WTC11 (cell line): ENCODE data around the gene TNS3. TPM values are rescaled to one million over a fixed set of nuclear protein-coding genes. Genes with fewer than 3 reads are reported as not detected.

Source experiments
- ATAC-seq: fragments of 200-7000 bp; cut with Tn5 transposase; 2 replicates; pipeline ENCODE4 v1.10.0; 2021; ENCODE audit warnings: mild to moderate bottlenecking, moderate library complexity
- CTCF ChIA-PET: fragments of 300-600 bp; sonication (Branson Sonifier 250); formaldehyde crosslinking; loops from one replicate; lab custom pipeline; 2021; ENCODE audit warnings: antibody characterized with exemption; lab: Charles Lee
- POLR2A ChIA-PET: fragments of 350-600 bp; sonication (Branson Sonifier 250); formaldehyde crosslinking; loops from one replicate; lab custom pipeline; 2021; ENCODE audit warnings: antibody characterized with exemption; lab: Charles Lee
- DNase-seq: peaks from one replicate; pipeline ENCODE4 v3.0.0; 2021; ENCODE audit warnings: low spot score
- H3K27ac Mint-ChIP-seq: 2 replicates; pipeline ENCODE4 v1.8.0; 2021; ENCODE audit warnings: mixed read lengths
- H3K27me3 Mint-ChIP-seq: 2 replicates; pipeline ENCODE4 v1.8.0; 2021; ENCODE audit warnings: low read depth, mild to moderate bottlenecking, moderate library complexity, mixed read lengths
- H3K36me3 Mint-ChIP-seq: 2 replicates; pipeline ENCODE4 v1.8.0; 2021; ENCODE audit warnings: mixed read lengths
- H3K4me1 Mint-ChIP-seq: 2 replicates; pipeline ENCODE4 v1.8.0; 2022; ENCODE audit warnings: mixed read lengths
- H3K4me3 Mint-ChIP-seq: 2 replicates; pipeline ENCODE4 v1.8.0; 2021; ENCODE audit warnings: mild to moderate bottlenecking, moderate library complexity, mixed read lengths
- H3K9me3 Mint-ChIP-seq: 2 replicates; pipeline ENCODE4 v1.8.0; 2021; ENCODE audit warnings: mixed read lengths
- CBFB ChIP-seq: sonication (generic); formaldehyde crosslinking; IDR thresholded peaks from 2 replicates; pipeline ENCODE4 v1.8.1; 2022; ENCODE audit warnings: mild to moderate bottlenecking, low read depth, missing genetic modification reagents
- ESRRA ChIP-seq: sonication (generic); formaldehyde crosslinking; IDR thresholded peaks from 2 replicates; pipeline ENCODE4 v1.8.1; 2022; ENCODE audit warnings: mild to moderate bottlenecking, missing genetic modification reagents, borderline replicate concordance
- FOXJ3 ChIP-seq: sonication (generic); formaldehyde crosslinking; IDR thresholded peaks from 2 replicates; pipeline ENCODE4 v1.9.0; 2021; ENCODE audit warnings: missing genetic modification reagents, mild to moderate bottlenecking, borderline replicate concordance
- FOXP1 ChIP-seq: sonication (generic); formaldehyde crosslinking; IDR thresholded peaks from 2 replicates; pipeline ENCODE4 v1.8.0; 2022; ENCODE audit warnings: missing genetic modification reagents, mild to moderate bottlenecking, moderate library complexity, borderline replicate concordance
- KAT7 ChIP-seq: sonication (generic); formaldehyde crosslinking; IDR thresholded peaks from 2 replicates; pipeline ENCODE4 v1.8.1; 2023; ENCODE audit warnings: missing genetic modification reagents, mild to moderate bottlenecking, borderline replicate concordance
- MXD4 ChIP-seq: fragments of 250-450 bp; sonication (Bioruptor Pico); IDR thresholded peaks from 2 replicates; pipeline ENCODE4 v1.8.0; 2021; ENCODE audit warnings: mild to moderate bottlenecking, moderate library complexity, borderline replicate concordance
- NFE2L1 ChIP-seq: sonication (generic); formaldehyde crosslinking; IDR thresholded peaks from 2 replicates; pipeline ENCODE4 v1.8.1; 2023; ENCODE audit warnings: missing genetic modification reagents
- NR1H2 ChIP-seq: sonication (generic); formaldehyde crosslinking; IDR thresholded peaks from 2 replicates; pipeline ENCODE4 v1.9.0; 2021; ENCODE audit warnings: mild to moderate bottlenecking, moderate library complexity, missing genetic modification reagents
- SMAD4 ChIP-seq: sonication (generic); formaldehyde crosslinking; IDR thresholded peaks from 2 replicates; pipeline ENCODE4 v1.8.0; 2022; ENCODE audit warnings: mild to moderate bottlenecking, missing genetic modification reagents
- SP1 ChIP-seq: sonication (generic); formaldehyde crosslinking; conservative IDR thresholded peaks from 2 replicates; pipeline ENCODE4 v1.8.1; 2022; ENCODE audit warnings: missing genetic modification reagents
- TEAD1 ChIP-seq: sonication (generic); formaldehyde crosslinking; IDR thresholded peaks from 2 replicates; pipeline ENCODE4 v1.8.0; 2022; ENCODE audit warnings: mild to moderate bottlenecking, missing genetic modification reagents
- total RNA-seq: library from RNA; stranded (reverse); gene quantifications from 3 replicates; pipeline ENCODE4 v1.2.3, GENCODE V29; 2021
- TF ChIP-seq, protein P1 (sequence below): sonication (generic); formaldehyde crosslinking; IDR thresholded peaks from 2 replicates; pipeline ENCODE4 v1.8.0; 2022; ENCODE audit warnings: mild to moderate bottlenecking, missing genetic modification reagents
- TF ChIP-seq, protein P2 (sequence below): sonication (generic); formaldehyde crosslinking; IDR thresholded peaks from 2 replicates; pipeline ENCODE4 v1.8.1; 2022; ENCODE audit warnings: low read depth, missing genetic modification reagents, borderline replicate concordance
- TF ChIP-seq, protein P3 (sequence below): fragments of 250-450 bp; sonication (Bioruptor Pico); IDR thresholded peaks from 2 replicates; pipeline ENCODE4 v1.8.0; 2021; ENCODE audit warnings: mild to moderate bottlenecking
- TF ChIP-seq, protein P4 (sequence below): fragments of 250-450 bp; sonication (Bioruptor Pico); conservative IDR thresholded peaks from 2 replicates; pipeline ENCODE4 v1.9.0; 2021; ENCODE audit warnings: mild to moderate bottlenecking
- TF ChIP-seq, protein P5 (sequence below): sonication (generic); formaldehyde crosslinking; IDR thresholded peaks from 2 replicates; pipeline ENCODE4 v1.8.1; 2023; ENCODE audit warnings: mild to moderate bottlenecking, missing genetic modification reagents
- TF ChIP-seq, protein P6 (sequence below): sonication (generic); formaldehyde crosslinking; IDR thresholded peaks from 2 replicates; pipeline ENCODE4 v1.8.0; 2022; ENCODE audit warnings: mild to moderate bottlenecking, missing genetic modification reagents
- TF ChIP-seq, protein P7 (sequence below): fragments of 250-450 bp; sonication (Bioruptor Pico); IDR thresholded peaks from 2 replicates; pipeline ENCODE4 v1.9.0; 2021; ENCODE audit warnings: moderate library complexity, mild to moderate bottlenecking, inconsistent platforms, borderline replicate concordance

TNS3 gene
- total RNA-seq, 1 experiment from 2014 or later, result 37.7 TPM

DNA sequence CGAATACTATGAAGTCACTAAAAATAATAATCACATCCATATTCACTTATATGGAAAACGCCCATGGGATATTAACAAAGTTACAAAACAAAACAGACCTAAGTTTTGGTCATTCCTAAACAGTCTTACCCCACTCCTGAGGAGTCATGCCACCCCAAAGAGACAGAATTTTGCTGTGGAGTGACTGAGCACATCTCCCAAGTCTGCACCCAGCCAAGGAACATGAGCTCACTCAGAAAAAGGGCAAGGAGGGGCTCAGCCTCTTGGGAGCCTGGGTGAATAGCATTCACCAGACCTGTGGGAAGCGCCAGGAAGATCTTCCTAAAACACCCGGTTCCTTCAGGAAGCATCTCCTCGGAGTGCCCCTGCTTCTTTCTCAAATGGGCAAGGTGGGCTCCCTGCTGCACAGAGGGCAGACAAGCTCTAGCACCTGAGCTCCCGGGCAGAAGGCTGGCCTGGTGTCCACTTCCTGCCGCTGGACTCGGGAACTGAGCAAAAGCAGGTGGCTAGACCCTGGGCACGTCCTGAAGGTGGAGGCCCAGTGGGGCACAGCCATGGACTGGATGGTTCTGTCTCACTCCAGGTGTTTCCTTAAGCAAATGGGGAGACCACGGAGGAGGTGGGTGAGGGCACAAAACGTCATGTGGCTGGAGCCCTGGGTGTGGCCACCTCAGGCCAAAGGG lies 31.0 kb downstream of the TNS3 start (continued):
- TF ChIP-seq CBFB (CRISPR knock-in tag), result no peak
- TF ChIP-seq, all 79 proteins: peak for 0

DNA sequence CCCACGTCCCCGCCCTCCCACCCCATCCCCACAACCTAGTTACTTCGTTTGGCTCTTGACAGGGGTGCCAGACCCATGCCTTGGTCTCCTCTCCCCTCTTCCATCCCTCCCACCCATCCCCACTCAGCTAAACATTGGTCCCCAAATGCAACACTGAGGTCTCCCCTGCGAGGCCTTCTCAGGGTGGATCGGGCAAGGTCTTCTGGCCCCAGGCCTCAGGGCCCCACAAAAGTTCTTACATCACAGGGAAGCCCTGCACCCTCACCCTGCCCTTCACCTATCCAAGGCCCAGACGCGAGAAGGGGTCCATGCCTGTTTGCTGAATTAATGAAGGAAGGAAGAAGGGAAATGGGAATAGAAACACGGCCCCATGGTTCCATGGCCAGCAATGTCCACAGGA lies 32.0 kb downstream of the TNS3 start:
- H3K9me3 Mint-ChIP-seq, result peaks cover 10% of the 10 kb centered on the region
- peaks cover 11% of the 10 kb centered on the region for H3K36me3 Mint-ChIP-seq
- no peak overlapping the region for H3K27ac Mint-ChIP-seq
- DNase-seq (no peak), ATAC-seq (no peak)
- peaks cover 34% of the 10 kb centered on the region for H3K4me1 Mint-ChIP-seq
- ChIA-PET CTCF (no interaction called here), POLR2A (no interaction called here)
- no peak for TF ChIP-seq MXD4 (CRISPR knock-in tag)
- TF ChIP-seq, protein P1, sequence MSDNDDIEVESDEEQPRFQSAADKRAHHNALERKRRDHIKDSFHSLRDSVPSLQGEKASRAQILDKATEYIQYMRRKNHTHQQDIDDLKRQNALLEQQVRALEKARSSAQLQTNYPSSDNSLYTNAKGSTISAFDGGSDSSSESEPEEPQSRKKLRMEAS (CRISPR knock-in tag), result no peak
- no peak for TF ChIP-seq TEAD1 (CRISPR knock-in tag)
- TF ChIP-seq, protein P2, sequence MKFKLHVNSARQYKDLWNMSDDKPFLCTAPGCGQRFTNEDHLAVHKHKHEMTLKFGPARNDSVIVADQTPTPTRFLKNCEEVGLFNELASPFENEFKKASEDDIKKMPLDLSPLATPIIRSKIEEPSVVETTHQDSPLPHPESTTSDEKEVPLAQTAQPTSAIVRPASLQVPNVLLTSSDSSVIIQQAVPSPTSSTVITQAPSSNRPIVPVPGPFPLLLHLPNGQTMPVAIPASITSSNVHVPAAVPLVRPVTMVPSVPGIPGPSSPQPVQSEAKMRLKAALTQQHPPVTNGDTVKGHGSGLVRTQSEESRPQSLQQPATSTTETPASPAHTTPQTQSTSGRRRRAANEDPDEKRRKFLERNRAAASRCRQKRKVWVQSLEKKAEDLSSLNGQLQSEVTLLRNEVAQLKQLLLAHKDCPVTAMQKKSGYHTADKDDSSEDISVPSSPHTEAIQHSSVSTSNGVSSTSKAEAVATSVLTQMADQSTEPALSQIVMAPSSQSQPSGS, result no peak
- no peak for TF ChIP-seq FOXJ3
- no peak for TF ChIP-seq FOXP1
- TF ChIP-seq NR1H2, result no peak
- TF ChIP-seq, protein P3, sequence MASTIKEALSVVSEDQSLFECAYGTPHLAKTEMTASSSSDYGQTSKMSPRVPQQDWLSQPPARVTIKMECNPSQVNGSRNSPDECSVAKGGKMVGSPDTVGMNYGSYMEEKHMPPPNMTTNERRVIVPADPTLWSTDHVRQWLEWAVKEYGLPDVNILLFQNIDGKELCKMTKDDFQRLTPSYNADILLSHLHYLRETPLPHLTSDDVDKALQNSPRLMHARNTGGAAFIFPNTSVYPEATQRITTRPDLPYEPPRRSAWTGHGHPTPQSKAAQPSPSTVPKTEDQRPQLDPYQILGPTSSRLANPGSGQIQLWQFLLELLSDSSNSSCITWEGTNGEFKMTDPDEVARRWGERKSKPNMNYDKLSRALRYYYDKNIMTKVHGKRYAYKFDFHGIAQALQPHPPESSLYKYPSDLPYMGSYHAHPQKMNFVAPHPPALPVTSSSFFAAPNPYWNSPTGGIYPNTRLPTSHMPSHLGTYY (CRISPR knock-in tag), result no peak
- TF ChIP-seq ESRRA (CRISPR knock-in tag), result no peak
- TF ChIP-seq SP1 (CRISPR knock-in tag), result no peak
- TF ChIP-seq KAT7 (CRISPR knock-in tag), result no peak
- H3K27me3 Mint-ChIP-seq, result no peaks in the 10 kb centered on the region
- no peak overlapping the region for H3K4me3 Mint-ChIP-seq

DNA sequence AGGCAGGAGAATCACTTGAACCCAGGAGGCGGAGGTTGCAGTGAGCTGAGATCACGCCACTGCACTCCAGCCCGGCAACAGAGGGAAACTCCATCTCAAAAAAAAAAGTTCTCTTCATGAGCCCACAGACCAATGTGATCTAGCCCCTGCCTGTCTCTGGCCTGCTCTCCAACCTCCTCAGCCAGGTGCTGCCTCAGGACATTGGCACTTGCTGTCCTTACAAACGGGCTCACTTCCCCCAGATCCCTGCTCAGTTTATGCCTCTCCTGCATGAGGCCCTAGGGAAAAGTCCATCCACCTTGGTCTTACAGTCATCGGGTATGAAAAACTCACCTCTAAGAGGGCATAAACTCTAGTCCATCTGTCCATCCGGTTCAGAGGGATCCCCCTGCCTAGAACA lies 32.5 kb downstream of the TNS3 start:
- Mint-ChIP-seq H3K27me3 (no peaks in the 10 kb centered on the region), H3K36me3 (peaks cover 7% of the 10 kb centered on the region), H3K9me3 (peaks cover 9% of the 10 kb centered on the region), H3K4me3 (no peak overlapping the region)
- no peak for DNase-seq
- TF ChIP-seq, protein P4, sequence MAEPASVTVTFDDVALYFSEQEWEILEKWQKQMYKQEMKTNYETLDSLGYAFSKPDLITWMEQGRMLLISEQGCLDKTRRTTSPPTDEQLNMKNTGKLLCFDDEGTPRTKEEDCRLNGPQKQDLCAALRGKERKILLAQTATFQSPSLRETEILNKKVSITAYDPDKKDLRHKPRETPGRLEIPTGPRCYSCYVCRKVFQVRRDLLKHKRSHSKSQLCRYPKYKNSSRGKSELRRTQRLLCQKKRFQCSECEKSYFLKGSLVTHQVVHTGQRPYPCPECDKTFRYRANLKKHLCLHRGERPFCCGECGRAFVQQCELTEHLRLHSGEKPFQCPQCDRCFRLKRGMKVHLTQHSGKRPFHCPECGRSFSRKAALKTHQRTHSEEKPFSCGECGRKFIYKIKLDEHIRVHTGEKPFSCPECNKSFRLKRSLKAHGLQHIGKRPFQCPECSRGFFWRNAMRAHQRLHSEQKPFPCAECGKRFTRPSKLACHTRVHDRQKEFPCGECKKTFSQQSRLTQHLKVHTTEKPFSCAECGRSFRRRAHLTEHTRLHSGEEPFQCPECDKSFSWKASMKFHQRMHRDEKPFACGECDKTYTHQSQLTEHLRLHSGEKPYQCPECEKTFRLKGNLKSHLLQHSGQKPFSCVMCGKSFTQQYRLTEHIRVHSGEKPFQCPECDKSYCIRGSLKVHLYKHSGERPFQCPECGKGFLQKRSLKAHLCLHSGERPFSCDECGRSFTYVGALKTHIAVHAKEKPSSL (CRISPR knock-in tag), result no peak
- TF ChIP-seq, protein P5, sequence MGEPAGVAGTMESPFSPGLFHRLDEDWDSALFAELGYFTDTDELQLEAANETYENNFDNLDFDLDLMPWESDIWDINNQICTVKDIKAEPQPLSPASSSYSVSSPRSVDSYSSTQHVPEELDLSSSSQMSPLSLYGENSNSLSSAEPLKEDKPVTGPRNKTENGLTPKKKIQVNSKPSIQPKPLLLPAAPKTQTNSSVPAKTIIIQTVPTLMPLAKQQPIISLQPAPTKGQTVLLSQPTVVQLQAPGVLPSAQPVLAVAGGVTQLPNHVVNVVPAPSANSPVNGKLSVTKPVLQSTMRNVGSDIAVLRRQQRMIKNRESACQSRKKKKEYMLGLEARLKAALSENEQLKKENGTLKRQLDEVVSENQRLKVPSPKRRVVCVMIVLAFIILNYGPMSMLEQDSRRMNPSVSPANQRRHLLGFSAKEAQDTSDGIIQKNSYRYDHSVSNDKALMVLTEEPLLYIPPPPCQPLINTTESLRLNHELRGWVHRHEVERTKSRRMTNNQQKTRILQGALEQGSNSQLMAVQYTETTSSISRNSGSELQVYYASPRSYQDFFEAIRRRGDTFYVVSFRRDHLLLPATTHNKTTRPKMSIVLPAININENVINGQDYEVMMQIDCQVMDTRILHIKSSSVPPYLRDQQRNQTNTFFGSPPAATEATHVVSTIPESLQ (CRISPR knock-in tag), result no peak
- TF ChIP-seq NFE2L1 (CRISPR knock-in tag) (no peak), SMAD4 (no peak)
- TF ChIP-seq, protein P6, sequence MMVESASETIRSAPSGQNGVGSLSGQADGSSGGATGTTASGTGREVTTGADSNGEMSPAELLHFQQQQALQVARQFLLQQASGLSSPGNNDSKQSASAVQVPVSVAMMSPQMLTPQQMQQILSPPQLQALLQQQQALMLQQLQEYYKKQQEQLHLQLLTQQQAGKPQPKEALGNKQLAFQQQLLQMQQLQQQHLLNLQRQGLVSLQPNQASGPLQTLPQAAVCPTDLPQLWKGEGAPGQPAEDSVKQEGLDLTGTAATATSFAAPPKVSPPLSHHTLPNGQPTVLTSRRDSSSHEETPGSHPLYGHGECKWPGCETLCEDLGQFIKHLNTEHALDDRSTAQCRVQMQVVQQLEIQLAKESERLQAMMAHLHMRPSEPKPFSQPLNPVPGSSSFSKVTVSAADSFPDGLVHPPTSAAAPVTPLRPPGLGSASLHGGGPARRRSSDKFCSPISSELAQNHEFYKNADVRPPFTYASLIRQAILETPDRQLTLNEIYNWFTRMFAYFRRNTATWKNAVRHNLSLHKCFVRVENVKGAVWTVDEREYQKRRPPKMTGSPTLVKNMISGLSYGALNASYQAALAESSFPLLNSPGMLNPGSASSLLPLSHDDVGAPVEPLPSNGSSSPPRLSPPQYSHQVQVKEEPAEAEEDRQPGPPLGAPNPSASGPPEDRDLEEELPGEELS (CRISPR knock-in tag), result no peak
- TF ChIP-seq, protein P7, sequence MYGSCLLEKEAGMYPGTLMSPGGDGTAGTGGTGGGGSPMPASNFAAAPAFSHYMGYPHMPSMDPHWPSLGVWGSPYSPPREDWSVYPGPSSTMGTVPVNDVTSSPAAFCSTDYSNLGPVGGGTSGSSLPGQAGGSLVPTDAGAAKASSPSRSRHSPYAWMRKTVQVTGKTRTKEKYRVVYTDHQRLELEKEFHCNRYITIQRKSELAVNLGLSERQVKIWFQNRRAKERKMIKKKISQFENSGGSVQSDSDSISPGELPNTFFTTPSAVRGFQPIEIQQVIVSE (CRISPR knock-in tag), result no peak
- TF ChIP-seq, all 79 proteins: peak for 0
- POLR2A ChIA-PET, result no interaction called here
- ATAC-seq, result no peak
- peaks cover 40% of the 10 kb centered on the region for H3K4me1 Mint-ChIP-seq
- no peak overlapping the region for H3K27ac Mint-ChIP-seq
- CTCF ChIA-PET, result no interaction called here
